GM19324 (cell line): Measurements from ENCODE around the gene CYLC1.

Experiments
- ATAC-seq: cut with Tn5 transposase; IDR thresholded peaks from one replicate; pipeline ENCODE4 v1.9.1; 2021; ENCODE audit warnings: mild to moderate bottlenecking, moderate library complexity; ENCODE audit not compliant: unreplicated experiment, low FRiP score

The CYLC1 gene

GRCh38 chrX:83860846-83861245 is at the start of gene CYLC1:
CYLC1 (plus strand) TSS chrX:83861146; CDS start chrX:83861183, 37 bp downstream.
- no peak for ATAC-seq

GRCh38 chrX:83819304-83819703 is 41.6 kb upstream of the CYLC1 start:
- ATAC-seq: no peak

GRCh38 chrX:83829874-83830273 is 31.1 kb upstream of the CYLC1 start:
- no peak for ATAC-seq

GRCh38 chrX:83845397-83845796 is 15.5 kb upstream of the CYLC1 start:
- peak; percentile 88 for ATAC-seq

- no peak for ATAC-seq
These were observed 13.6 kb upstream of the CYLC1 start for GRCh38 chrX:83847339-83847738.

- ATAC-seq: no peak
These were observed 27.6 kb downstream of the CYLC1 start for GRCh38 chrX:83888585-83888984.

- ATAC-seq: no peak
These were observed 31.5 kb downstream of the CYLC1 start for GRCh38 chrX:83892433-83892832.

GRCh38 chrX:83906921-83907320 is 46.0 kb downstream of the CYLC1 start:
- no peak for ATAC-seq

- no peak for ATAC-seq
These were observed 55.6 kb downstream of the CYLC1 start for GRCh38 chrX:83916525-83916924.

- no peak for ATAC-seq
These were observed 73.3 kb downstream of the CYLC1 start for GRCh38 chrX:83934220-83934619.
